ENCODE data around the gene BRSK1.

The BRSK1 gene

GRCh38 chr19:55339105-55339888 is 55.5 kb downstream of the BRSK1 start, which contains the start of gene KMT5C:
KMT5C (plus strand) TSS chr19:55339876; CDS start chr19:55341937, 2,061 bp downstream.
- DNase-seq: peak; percentile 100

GRCh38 chr19:55339889-55340783 is 56.3 kb downstream of the BRSK1 start:
- DNase-seq: peak; percentile 25

- DNase-seq: peak; percentile 15
Observed at GRCh38 chr19:55340784-55341147, 57.0 kb downstream of the BRSK1 start.

GRCh38 chr19:55341171-55341588 is 57.4 kb downstream of the BRSK1 start:
- DNase-seq: peak; percentile 84

GRCh38 chr19:55341595-55342531 is 58.1 kb downstream of the BRSK1 start:
- DNase-seq: no peak

GRCh38 chr19:55344444-55344843 is 60.6 kb downstream of the BRSK1 start:
- no peak for DNase-seq

GRCh38 chr19:55345101-55345817 is 61.5 kb downstream of the BRSK1 start:
- no peak for DNase-seq

- no peak for DNase-seq
Observed at GRCh38 chr19:55345818-55346724, 62.3 kb downstream of the BRSK1 start.

GRCh38 chr19:55346725-55347441 is 63.1 kb downstream of the BRSK1 start:
- DNase-seq: no peak

- DNase-seq: no peak
Observed at GRCh38 chr19:55347442-55348009, 63.7 kb downstream of the BRSK1 start.

GRCh38 chr19:55348317-55349034 is 64.7 kb downstream of the BRSK1 start:
- DNase-seq: no peak

- DNase-seq: no peak
Observed at GRCh38 chr19:55350620-55351315, 67.0 kb downstream of the BRSK1 start.

- DNase-seq: no peak
Observed at GRCh38 chr19:55352040-55352439, 68.2 kb downstream of the BRSK1 start.

- DNase-seq: no peak
Observed at GRCh38 chr19:55352549-55353145, 68.8 kb downstream of the BRSK1 start.

- DNase-seq: no peak
Observed at GRCh38 chr19:55353356-55353802, 69.6 kb downstream of the BRSK1 start.

- DNase-seq: peak; percentile 67
Observed at GRCh38 chr19:55353803-55354697, 70.3 kb downstream of the BRSK1 start.

GRCh38 chr19:55354698-55355212 is 71.0 kb downstream of the BRSK1 start, which contains the start of gene COX6B2:
COX6B2 (minus strand) TSS chr19:55354719; CDS start chr19:55354521, 198 bp downstream.
- DNase-seq: no peak

Data from inflammatory macrophage treated with lipopolysaccharide for 4 hours (primary cell).